BLaER1 (cell line): ENCODE results near the gene GAN.
"Not testable (repeated sequence)": the region's sequence is repeated elsewhere in the genome, so short reads cannot be mapped to it uniquely, and the experiment has no call there.

Experiments used
- H3K27ac ChIP-seq: shearing (Covaris generic); formaldehyde crosslinking; 2 replicates; pipeline ENCODE4 v1.8.1; 2022
- H3K27me3 ChIP-seq: shearing (Covaris generic); formaldehyde crosslinking; 2 replicates; pipeline ENCODE4 v1.8.1; 2022
- H3K36me3 ChIP-seq: shearing (Covaris generic); formaldehyde crosslinking; 2 replicates; pipeline ENCODE4 v1.8.1; 2022
- H3K4me1 ChIP-seq: shearing (Covaris generic); formaldehyde crosslinking; 2 replicates; pipeline ENCODE4 v1.8.1; 2022
- H3K4me2 ChIP-seq: shearing (Covaris generic); formaldehyde crosslinking; 2 replicates; pipeline ENCODE4 v1.8.1; 2022
- H3K4me3 ChIP-seq: shearing (Covaris generic); formaldehyde crosslinking; 2 replicates; pipeline ENCODE4 v1.8.1; 2022
- H3K9ac ChIP-seq: shearing (Covaris generic); formaldehyde crosslinking; 2 replicates; pipeline ENCODE4 v1.8.1; 2022
- H3K9me3 ChIP-seq: shearing (Covaris generic); formaldehyde crosslinking; 2 replicates; pipeline ENCODE4 v1.8.1; 2022
- H4K20me1 ChIP-seq: shearing (Covaris generic); formaldehyde crosslinking; 2 replicates; pipeline ENCODE4 v1.8.1; 2022
- Cebpa-rat ChIP-seq: shearing (Covaris generic); IDR thresholded peaks from 2 replicates; pipeline ENCODE4 v1.8.1; 2022

Gene GAN

DNA sequence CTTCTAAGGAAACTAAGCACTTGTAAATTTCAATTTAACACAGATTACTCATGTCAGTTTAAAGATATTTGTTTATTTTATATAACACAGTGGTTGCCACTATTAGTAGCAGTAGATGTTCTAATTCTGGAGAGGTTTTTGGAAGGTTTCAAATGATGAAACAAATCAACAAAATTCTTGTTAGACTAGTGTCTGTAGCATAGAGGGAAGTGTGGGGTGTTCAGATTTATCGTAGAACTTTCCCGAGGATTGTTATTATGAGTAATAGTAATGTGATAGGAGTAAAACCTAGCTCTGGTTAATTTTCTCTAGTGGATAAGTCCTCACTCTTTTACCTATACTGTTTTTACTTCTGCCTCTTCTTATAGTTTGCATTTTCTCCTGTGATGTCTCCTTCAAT, 6.3 kb downstream of the GAN start:
- H3K9me3 ChIP-seq: no peaks in the 10 kb centered on the region
- H3K4me2 ChIP-seq: no peak overlapping the region
- H3K9ac ChIP-seq: no peak overlapping the region
- H4K20me1 ChIP-seq: peaks cover 96% of the 10 kb centered on the region
- no peak overlapping the region for H3K27ac ChIP-seq
- peaks cover 10% of the 10 kb centered on the region for H3K4me1 ChIP-seq
- no peaks in the 10 kb centered on the region for H3K27me3 ChIP-seq
- peaks cover 27% of the 10 kb centered on the region; the same call in 1 of the 2 replicates for H3K36me3 ChIP-seq
- no peak for TF ChIP-seq Cebpa-rat
- H3K4me3 ChIP-seq: no peak overlapping the region

DNA sequence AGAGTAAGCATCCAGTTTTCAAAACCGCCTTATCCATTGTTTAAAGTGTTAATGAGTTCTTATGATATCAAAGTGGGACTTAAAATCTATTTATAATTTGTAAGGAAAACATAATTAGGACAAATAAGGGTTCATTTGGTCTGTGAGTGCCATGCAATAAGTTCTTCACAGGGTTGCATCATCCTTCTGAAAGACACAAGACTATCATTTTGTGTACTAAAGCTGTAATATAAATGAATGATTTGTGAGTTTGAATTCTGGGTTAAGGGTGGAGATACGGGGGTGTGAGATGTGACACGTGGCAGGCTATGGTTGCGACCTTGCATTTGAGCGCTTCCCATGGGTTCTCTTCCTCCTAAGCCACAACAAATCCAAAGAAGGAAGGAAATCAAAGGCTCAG, 6.8 kb downstream of the GAN start:
- Histone ChIP-seq H3K4me2 (no peak overlapping the region), H4K20me1 (peaks cover 98% of the 10 kb centered on the region)
- TF ChIP-seq Cebpa-rat: no peak

DNA sequence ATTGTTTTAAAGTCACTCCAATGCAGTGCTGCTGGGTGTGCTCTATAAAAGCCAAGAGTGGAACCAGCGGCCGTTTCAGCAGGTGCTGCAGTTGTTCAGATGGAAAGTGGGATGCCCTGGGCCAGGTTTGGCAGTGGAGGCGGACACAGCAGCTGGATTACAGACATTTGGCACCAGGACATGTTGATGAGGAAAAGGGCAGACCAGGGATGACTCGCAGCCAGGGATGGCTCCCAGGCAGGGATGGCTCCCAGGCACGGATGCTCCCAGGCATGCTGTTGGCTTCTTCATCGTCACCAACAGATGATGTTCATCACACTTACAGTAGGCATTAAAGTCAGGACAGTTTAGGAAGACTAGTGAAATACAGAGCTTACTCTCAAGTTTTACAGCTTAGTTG, 10.0 kb downstream of the GAN start:
- peaks cover 98% of the 10 kb centered on the region for H4K20me1 ChIP-seq
- no peak overlapping the region for H3K9ac ChIP-seq
- no peak overlapping the region for H3K4me3 ChIP-seq
- no peaks in the 10 kb centered on the region for H3K27me3 ChIP-seq
- no peak for TF ChIP-seq Cebpa-rat
- no peak overlapping the region for H3K27ac ChIP-seq
- H3K36me3 ChIP-seq: peaks cover 27% of the 10 kb centered on the region; the same call in 1 of the 2 replicates
- H3K4me2 ChIP-seq: no peak overlapping the region
- H3K4me1 ChIP-seq: no peaks in the 10 kb centered on the region
- H3K9me3 ChIP-seq: no peaks in the 10 kb centered on the region

More for the DNA sequence above, 6.8 kb downstream of the GAN start:
- Histone ChIP-seq H3K9me3 (no peaks in the 10 kb centered on the region), H3K9ac (no peak overlapping the region), H3K36me3 (peaks cover 27% of the 10 kb centered on the region; the same call in 1 of the 2 replicates), H3K4me1 (peaks cover 7% of the 10 kb centered on the region; the same call in 1 of the 2 replicates), H3K4me3 (no peak overlapping the region), H3K27me3 (no peaks in the 10 kb centered on the region), H3K27ac (no peak overlapping the region)

DNA sequence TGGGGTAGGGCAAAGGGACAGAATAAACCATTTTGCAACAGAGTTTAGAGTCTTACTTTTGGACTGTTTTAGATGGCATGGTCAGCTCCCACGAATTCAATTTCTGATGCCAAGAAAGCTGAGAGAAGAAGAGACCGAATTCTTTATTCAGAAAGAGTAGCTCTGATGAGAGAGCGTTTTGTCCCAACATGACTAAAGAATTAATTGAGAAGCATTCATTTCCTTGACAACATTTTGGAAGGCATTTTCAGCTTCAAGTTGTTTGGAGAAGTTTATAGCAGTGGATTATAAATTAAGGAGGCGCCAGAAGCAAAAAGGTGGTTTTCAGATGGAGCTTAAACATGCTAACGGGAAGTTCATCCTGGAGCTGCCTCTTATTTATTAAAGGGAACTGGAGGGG, 12.2 kb downstream of the GAN start:
- no peaks in the 10 kb centered on the region for H3K4me1 ChIP-seq
- peaks cover 36% of the 10 kb centered on the region; the same call in 1 of the 2 replicates for H3K36me3 ChIP-seq
- no peak for TF ChIP-seq Cebpa-rat
- no peak overlapping the region for H3K4me3 ChIP-seq
- H3K9ac ChIP-seq: no peak overlapping the region
- no peak overlapping the region for H3K4me2 ChIP-seq
- no peak overlapping the region for H3K27ac ChIP-seq
- H3K27me3 ChIP-seq: no peaks in the 10 kb centered on the region
- H3K9me3 ChIP-seq: peaks cover under 1% of the 10 kb centered on the region; the same call in 1 of the 2 replicates
- peaks cover 92% of the 10 kb centered on the region for H4K20me1 ChIP-seq

DNA sequence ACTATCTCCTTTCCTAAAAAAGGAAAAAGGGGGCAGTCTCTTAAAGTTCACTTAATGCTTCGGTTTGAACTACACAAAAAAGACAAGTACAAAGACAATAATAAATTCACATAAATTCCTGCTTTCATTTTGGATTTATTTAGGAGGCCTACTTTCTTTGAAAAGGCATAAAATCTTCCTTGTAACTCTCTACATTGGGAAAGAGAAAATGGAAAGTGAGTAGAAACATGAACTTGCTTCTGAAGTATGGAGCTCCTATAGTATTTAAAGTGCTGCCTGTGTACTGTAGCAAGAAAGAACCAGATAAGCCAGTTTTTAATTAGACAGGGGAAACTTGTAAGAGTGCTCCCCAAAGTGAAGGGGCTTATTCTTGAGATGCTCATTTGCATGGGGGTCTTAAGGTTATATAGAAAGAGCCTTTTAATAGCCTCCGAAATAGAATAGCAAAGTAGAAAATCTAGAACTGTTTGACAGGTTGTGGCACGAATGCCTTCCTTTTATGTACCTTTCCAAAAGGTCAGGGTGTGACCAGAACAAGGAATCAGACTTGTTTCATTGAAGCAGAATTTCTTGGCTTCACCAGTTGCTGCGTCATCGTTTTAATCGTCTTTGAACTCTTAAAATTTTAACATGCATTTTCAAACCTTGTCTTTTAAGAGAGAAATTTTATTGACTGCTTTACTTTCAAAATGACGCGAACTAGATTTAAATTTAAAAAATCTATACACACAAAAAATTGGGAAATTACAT, 12.9 kb downstream of the GAN start:
- Histone ChIP-seq H3K27ac (no peak overlapping the region), H3K27me3 (no peaks in the 10 kb centered on the region), H3K4me2 (no peak overlapping the region), H3K9ac (no peak overlapping the region), H3K4me3 (no peak overlapping the region), H3K9me3 (peaks cover 5% of the 10 kb centered on the region; the same call in 1 of the 2 replicates), H3K4me1 (no peaks in the 10 kb centered on the region), H4K20me1 (peaks cover 94% of the 10 kb centered on the region), H3K36me3 (peaks cover 42% of the 10 kb centered on the region; the same call in 1 of the 2 replicates)
- no peak for TF ChIP-seq Cebpa-rat

DNA sequence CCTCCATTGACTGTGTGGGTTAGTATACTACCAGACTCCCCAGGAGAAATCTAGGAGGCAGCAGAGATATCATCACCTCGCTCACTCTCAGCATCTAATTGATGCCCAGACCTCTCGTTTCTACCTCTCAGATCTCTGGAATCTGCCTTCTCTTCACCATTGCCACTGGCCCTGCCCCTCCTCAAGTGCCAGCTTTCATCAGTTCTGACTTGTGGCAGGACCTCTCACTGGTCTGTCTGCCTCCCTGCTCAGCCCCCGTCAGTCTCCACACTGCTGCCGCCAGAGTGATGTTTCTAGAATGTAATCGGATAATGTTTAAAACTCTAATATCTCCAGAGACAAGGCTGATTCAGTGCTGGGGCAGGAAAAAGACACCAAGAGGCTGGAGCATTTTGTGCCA, 15.2 kb downstream of the GAN start:
- Histone ChIP-seq H3K9ac (no peak overlapping the region), H3K4me3 (no peak overlapping the region), H3K9me3 (peaks cover 5% of the 10 kb centered on the region; the same call in 1 of the 2 replicates), H3K27me3 (no peaks in the 10 kb centered on the region), H3K36me3 (peaks cover 34% of the 10 kb centered on the region), H3K4me2 (no peak overlapping the region), H3K4me1 (no peaks in the 10 kb centered on the region), H4K20me1 (peaks cover 91% of the 10 kb centered on the region), H3K27ac (no peak overlapping the region)
- TF ChIP-seq Cebpa-rat: no peak

DNA sequence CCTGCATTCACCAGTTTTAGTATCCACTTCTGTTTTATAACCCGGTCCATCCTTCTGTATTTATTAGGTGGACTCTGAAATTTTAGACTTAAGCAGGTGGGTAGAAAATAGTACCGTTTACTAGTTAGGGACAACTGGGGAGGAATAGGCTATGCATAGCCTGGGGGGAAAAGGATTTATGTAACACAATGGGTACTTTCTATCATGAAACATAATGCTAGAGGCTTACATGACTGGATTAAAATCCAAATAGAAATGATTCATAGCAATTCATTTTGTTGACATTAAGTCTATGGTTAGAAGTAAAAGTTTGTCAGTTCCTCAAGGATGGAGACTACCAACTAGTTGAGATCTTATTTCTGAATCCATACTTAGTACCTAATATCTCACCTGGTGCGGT, 18.6 kb downstream of the GAN start:
- no peak overlapping the region for H3K9ac ChIP-seq
- no peak overlapping the region for H3K4me3 ChIP-seq
- H3K36me3 ChIP-seq: peaks cover 43% of the 10 kb centered on the region
- H3K9me3 ChIP-seq: peaks cover 5% of the 10 kb centered on the region; the same call in 1 of the 2 replicates
- no peaks in the 10 kb centered on the region for H3K4me1 ChIP-seq
- no peak for TF ChIP-seq Cebpa-rat
- no peak overlapping the region for H3K4me2 ChIP-seq
- H4K20me1 ChIP-seq: peaks cover 71% of the 10 kb centered on the region
- H3K27me3 ChIP-seq: no peaks in the 10 kb centered on the region
- no peak overlapping the region for H3K27ac ChIP-seq

DNA sequence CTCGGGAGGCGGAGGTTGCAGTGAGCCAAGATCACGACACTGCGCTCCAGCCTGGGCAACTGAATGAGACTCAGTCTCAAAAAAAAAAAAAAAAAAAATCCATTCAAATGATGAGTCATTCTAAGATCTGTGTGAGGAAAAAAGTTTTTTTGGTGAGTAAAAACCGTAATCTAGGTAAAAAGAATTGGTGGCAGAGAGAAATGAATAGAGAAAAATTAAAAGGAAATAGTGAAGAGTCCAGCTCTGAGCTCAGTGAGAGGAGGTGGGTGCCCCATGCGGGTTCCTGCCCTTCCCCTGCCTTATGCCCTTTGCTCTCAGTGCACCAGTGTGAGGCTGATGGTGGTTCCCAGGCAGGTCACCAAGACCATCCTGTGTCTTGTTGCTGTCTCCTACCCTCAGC, 20.9 kb downstream of the GAN start:
- H3K27me3 ChIP-seq: no peaks in the 10 kb centered on the region
- H3K4me1 ChIP-seq: no peaks in the 10 kb centered on the region
- no peak overlapping the region for H3K4me2 ChIP-seq
- no peak overlapping the region for H3K9ac ChIP-seq
- H4K20me1 ChIP-seq: peaks cover 49% of the 10 kb centered on the region; the same call in 1 of the 2 replicates
- peaks cover 56% of the 10 kb centered on the region for H3K36me3 ChIP-seq
- H3K9me3 ChIP-seq: peaks cover 14% of the 10 kb centered on the region
- H3K4me3 ChIP-seq: no peak overlapping the region
- H3K27ac ChIP-seq: no peak overlapping the region
- no peak for TF ChIP-seq Cebpa-rat

DNA sequence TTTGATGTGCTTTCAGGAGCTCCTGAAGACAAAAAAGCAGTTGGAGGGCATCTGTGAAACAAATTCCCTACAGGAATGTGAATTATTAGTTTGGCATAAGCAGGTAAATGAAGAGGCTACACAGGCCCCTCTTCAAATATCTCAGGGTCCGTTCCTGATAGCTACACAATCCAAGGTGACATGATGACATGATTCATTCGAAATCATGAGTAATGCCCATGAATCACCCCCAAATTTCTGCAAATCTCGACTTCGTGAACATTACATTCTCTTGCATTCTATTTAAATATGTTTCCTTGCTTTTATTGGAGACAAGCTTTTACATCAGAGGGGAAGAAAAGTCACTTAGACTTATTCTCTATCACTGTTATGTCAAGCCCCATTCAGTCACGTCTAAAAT, 22.3 kb downstream of the GAN start:
- peaks cover 39% of the 10 kb centered on the region; the same call in 1 of the 2 replicates for H4K20me1 ChIP-seq
- H3K4me2 ChIP-seq: no peak overlapping the region
- H3K27me3 ChIP-seq: no peaks in the 10 kb centered on the region
- H3K9me3 ChIP-seq: peaks cover 23% of the 10 kb centered on the region
- H3K4me1 ChIP-seq: no peaks in the 10 kb centered on the region
- H3K9ac ChIP-seq: no peak overlapping the region
- no peak for TF ChIP-seq Cebpa-rat
- no peak overlapping the region for H3K4me3 ChIP-seq
- no peak overlapping the region for H3K27ac ChIP-seq
- peaks cover 48% of the 10 kb centered on the region for H3K36me3 ChIP-seq

DNA sequence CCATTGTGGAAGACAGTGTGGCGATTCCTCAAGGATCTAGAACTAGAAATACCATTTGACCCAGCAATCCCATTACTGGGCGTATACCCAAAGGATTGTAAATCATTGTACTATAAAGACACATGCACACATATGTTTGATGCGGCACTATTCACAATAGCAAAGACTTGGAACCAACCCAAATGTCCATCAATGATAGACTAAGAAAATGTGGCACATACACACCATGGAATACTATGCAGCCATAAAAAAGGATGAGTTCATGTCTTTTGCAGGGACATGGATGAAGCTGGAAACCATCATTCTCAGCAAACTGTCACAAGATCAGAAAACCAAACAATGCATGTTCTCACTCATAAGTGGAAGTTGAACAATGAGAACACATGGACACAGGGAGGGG, 30.4 kb downstream of the GAN start:
- H3K4me3 ChIP-seq, H3K4me1 ChIP-seq, H3K27ac ChIP-seq, H3K4me2 ChIP-seq, H3K9ac ChIP-seq, H3K27me3 ChIP-seq, H4K20me1 ChIP-seq: not testable (repeated sequence)
- H3K9me3 ChIP-seq: peaks cover 73% of the 10 kb centered on the region
- peaks cover 26% of the 10 kb centered on the region for H3K36me3 ChIP-seq

DNA sequence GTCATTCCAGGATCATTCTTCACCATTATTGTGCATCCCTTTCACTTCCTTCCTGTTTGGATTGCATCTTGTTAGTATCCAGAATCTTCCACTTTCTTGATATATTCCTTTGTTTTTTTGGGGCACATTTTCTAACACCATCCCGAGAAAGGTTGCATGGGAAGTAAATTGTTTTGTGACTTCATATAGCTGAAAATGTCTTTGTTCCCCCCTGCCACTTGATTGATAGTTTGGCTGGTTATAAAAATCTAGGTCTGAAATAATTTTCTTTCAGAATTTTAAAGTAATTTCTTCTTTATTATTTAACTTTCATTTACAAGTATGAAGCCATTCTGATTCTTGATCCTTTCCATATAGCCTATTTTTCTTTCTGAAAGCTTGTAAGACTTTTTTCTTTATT, 32.7 kb downstream of the GAN start:
- Histone ChIP-seq H3K4me2 (no peak overlapping the region), H3K36me3 (peaks cover 28% of the 10 kb centered on the region), H3K27me3 (no peaks in the 10 kb centered on the region), H3K4me1 (no peaks in the 10 kb centered on the region), H4K20me1 (no peaks in the 10 kb centered on the region), H3K4me3 (no peak overlapping the region), H3K27ac (no peak overlapping the region), H3K9me3 (peaks cover 58% of the 10 kb centered on the region), H3K9ac (no peak overlapping the region)
- TF ChIP-seq Cebpa-rat: no peak
